Loucy (cell line): ENCODE data around the gene ZNF467.

Experiments used
- CTCF ChIP-seq: fragments of 200-600 bp; sonication (generic); conservative IDR thresholded peaks from 2 replicates; pipeline ENCODE4 v1.5.1; 2014; ENCODE audit warnings: mild to moderate bottlenecking, antibody characterized with exemption, low read length
- EZH2phosphoT487 ChIP-seq: fragments of 200-600 bp; IDR thresholded peaks from 2 replicates; pipeline ENCODE4 v1.6.1; 2018; ENCODE audit warnings: antibody characterized with exemption, mild to moderate bottlenecking, moderate library complexity, borderline replicate concordance

GRCh38 chr7:149729983-149730801 lies 43.2 kb downstream of the ZNF467 start:
- TF ChIP-seq CTCF (no peak), EZH2phosphoT487 (no peak)
